ENCODE measurements around the gene MYH14. TPM values are rescaled to one million over a fixed set of nuclear protein-coding genes. Genes with fewer than 3 reads are reported as not detected.
"Not testable (repeated sequence)": the region's sequence is repeated elsewhere in the genome, so short reads cannot be mapped to it uniquely, and the experiment has no call there.

Gene MYH14
- total RNA-seq, 5 donors from 2014 or later (not counting 1 experiment from before 2014, with no cell fraction given): 0.23 to 0.79 (median 0.70) TPM; not detected in 2

DNA sequence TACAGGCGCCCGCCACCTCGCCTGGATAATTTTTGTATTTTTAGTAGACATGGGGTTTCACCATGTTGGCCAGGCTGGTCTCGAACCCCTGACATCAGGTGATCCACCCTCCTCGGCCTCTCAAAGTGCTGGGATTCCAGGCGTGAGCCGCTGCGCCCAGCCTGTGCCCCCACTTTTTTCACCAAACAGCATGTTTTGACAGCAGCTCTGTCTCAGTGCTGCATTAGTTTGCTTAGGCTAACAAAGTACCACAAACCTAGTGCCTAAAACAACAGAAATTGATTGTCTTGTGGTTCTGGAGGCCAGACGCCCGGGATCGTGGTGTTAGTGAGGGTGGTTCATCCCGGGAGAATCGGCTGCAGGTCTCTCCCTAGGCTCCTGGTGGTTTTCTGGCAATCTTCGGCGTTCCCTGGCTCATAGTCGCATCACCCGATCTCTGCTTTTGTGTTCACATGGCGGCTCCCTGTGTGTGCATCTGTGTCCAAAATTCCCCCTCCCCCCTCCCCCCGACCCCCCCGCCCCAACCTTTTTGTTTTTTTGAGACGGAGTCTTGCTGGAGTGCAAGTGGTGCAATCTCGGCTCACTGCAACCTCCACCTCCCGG is 30.0 kb downstream of the MYH14 start:
- no peaks in the 10 kb centered on the region for H3K4me1 Mint-ChIP-seq
- no peaks in the 10 kb centered on the region for H3K36me3 Mint-ChIP-seq
- H3K4me3 Mint-ChIP-seq: no peak overlapping the region
- no peak overlapping the region for H3K4me3 ChIP-seq (ENCODE audit: control insufficient read depth in 1 of 2, extremely low read depth in 1 of 2, low read length in 1 of 2)
- H3K9me3 ChIP-seq: no peaks in the 10 kb centered on the region
- ChIA-PET CTCF (no interaction called here), POLR2A (no interaction called here)
- 80% methylated on average over 7 of the region's 23 CpGs for WGBS (ENCODE audit: insufficient coverage)
- no peak overlapping the region for H3K27ac Mint-ChIP-seq
- no peaks in the 10 kb centered on the region for H3K36me3 ChIP-seq (ENCODE audit: control insufficient read depth in 2 of 2, extremely low read depth in 1 of 2, insufficient read depth in 1 of 2, low read length in 1 of 2)
- ATAC-seq (replicated peaks in 1 of 4): no peak
- no peak for DNase-seq
- H3K27me3 ChIP-seq (replicated peaks in 1 of 2; ENCODE audit: control insufficient read depth in 2 of 2, extremely low read depth in 1 of 2, insufficient read depth in 2 of 2, low read length in 1 of 2): peaks cover 0 to 47% of the 10 kb centered on the region in 2 experiments
- no peak overlapping the region for H3K27ac ChIP-seq (ENCODE audit: low read length)
- no peaks in the 10 kb centered on the region for H3K9me3 Mint-ChIP-seq
- H3K4me1 ChIP-seq (ENCODE audit: control insufficient read depth in 1 of 2, extremely low read depth in 1 of 2, insufficient read depth in 2 of 2, low read length in 2 of 2): no peaks in the 10 kb centered on the region
- H3K27me3 Mint-ChIP-seq: peaks cover 9 to 16% of the 10 kb centered on the region in 2 donors

DNA sequence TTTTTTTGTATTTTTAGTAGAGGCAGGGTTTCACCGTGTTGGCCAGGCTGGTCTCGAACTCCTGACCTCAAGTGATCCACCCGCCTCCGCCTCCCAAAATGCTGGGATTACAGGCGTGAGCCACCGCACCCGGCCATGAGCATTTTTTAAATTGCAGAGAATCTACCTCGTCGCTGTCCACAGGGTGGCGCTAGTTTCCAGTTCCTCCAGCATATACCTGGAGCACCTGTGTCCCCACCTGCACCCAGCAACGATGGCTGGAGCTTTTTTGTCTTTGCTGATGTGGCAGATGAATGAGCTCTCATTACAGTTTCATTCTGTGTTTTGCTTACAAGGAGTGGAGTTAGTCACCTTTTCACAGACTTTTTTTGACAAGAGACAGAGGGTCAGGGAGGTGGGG is 34.1 kb downstream of the MYH14 start:
- H3K4me3 ChIP-seq (ENCODE audit: control insufficient read depth in 1 of 2, extremely low read depth in 1 of 2, low read length in 1 of 2); CTCF ChIA-PET; H3K4me1 ChIP-seq (ENCODE audit: control insufficient read depth in 1 of 2, extremely low read depth in 1 of 2, insufficient read depth in 2 of 2, low read length in 2 of 2); H3K4me1 Mint-ChIP-seq; ATAC-seq (replicated peaks in 1 of 4); POLR2A ChIA-PET; H3K36me3 Mint-ChIP-seq; H3K27ac Mint-ChIP-seq; H3K36me3 ChIP-seq (ENCODE audit: control insufficient read depth in 2 of 2, extremely low read depth in 1 of 2, insufficient read depth in 1 of 2, low read length in 1 of 2); H3K9me3 ChIP-seq; H3K9me3 Mint-ChIP-seq; H3K4me3 Mint-ChIP-seq; H3K27ac ChIP-seq (ENCODE audit: low read length): not testable (repeated sequence)
- H3K27me3 ChIP-seq (replicated peaks in 1 of 2; ENCODE audit: control insufficient read depth in 2 of 2, extremely low read depth in 1 of 2, insufficient read depth in 2 of 2, low read length in 1 of 2): peaks cover 0 to 29% of the 10 kb centered on the region in 2 experiments
- WGBS (ENCODE audit: insufficient coverage): 28% methylated on average over 6 of the region's 11 CpGs
- DNase-seq: peak in 1 of 35 experiments; percentile 6
- peaks cover 14 to 23% of the 10 kb centered on the region in 2 donors for H3K27me3 Mint-ChIP-seq

DNA sequence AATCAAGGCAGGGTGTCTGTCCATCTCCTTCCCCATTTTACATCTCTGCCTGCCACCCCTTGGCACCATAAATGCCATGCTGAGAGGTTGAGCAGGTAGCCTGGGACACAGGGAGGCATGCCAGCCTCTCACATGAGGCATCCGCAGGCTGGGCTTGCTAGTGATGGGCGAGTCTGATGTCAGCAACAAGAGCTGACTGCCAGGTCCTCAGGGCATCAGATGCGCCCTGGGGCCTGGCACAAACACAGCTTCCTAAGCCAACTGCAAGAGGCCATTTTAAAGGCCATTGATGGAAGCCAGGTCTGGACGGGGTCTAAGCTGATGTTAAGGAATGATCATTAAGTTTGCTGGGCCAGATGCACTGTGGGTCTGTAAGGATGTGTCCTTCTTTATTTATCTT is 34.6 kb downstream of the MYH14 start:
- Histone ChIP-seq H3K4me1 (ENCODE audit: control insufficient read depth in 1 of 2, extremely low read depth in 1 of 2, insufficient read depth in 2 of 2, low read length in 2 of 2) (no peaks in the 10 kb centered on the region), H3K27ac (ENCODE audit: low read length) (no peak overlapping the region), H3K4me3 (ENCODE audit: control insufficient read depth in 1 of 2, extremely low read depth in 1 of 2, low read length in 1 of 2) (no peak overlapping the region), H3K36me3 (ENCODE audit: control insufficient read depth in 2 of 2, extremely low read depth in 1 of 2, insufficient read depth in 1 of 2, low read length in 1 of 2) (no peaks in the 10 kb centered on the region), H3K9me3 (no peaks in the 10 kb centered on the region), H3K27me3 (replicated peaks in 1 of 2; ENCODE audit: control insufficient read depth in 2 of 2, extremely low read depth in 1 of 2, insufficient read depth in 2 of 2, low read length in 1 of 2) (peaks cover 0 to 25% of the 10 kb centered on the region in 2 experiments)
- no peak for ATAC-seq (replicated peaks in 1 of 4)
- 87% methylated on average over 3 of the region's 4 CpGs for WGBS (ENCODE audit: insufficient coverage)
- Mint-ChIP-seq H3K36me3 (no peaks in the 10 kb centered on the region), H3K9me3 (no peaks in the 10 kb centered on the region), H3K4me3 (no peak overlapping the region), H3K27me3 (peaks cover 14 to 23% of the 10 kb centered on the region in 2 donors), H3K4me1 (no peaks in the 10 kb centered on the region), H3K27ac (no peak overlapping the region)
- DNase-seq: no peak
- CTCF ChIA-PET: no interaction called here
- POLR2A ChIA-PET: no interaction called here

DNA sequence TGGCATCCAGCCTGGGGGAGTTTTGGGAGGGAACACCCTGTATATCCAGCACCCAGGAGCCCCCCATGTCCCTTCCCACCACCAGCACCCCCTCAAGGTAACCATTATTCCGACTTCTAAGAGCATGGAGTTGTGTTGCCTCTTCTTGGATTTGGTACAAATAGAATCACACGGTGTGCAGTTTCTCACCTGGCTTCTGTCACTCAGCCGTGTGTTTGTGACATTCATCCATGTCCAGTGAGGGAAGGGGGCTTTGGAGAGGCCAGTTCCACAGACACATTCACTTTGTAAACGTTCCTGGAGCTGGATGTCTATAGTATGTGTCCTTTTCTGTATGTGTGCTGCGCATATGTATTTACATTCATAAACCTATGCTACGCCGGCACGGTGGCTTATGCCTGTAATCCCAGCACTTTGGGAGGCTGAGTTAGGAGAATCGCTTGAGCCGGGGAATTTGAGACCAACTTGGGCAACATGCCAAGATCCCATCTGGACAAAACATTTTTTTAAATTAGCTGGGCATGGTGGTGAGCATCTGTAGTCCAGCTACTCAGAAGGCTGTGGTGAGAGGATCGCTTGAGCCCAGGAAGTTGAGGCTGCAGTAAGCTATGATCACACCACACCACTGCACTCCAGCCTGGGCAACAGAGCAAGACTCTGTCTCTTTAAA is 36.6 kb downstream of the MYH14 start:
- no peak overlapping the region for H3K4me3 ChIP-seq (ENCODE audit: control insufficient read depth in 1 of 2, extremely low read depth in 1 of 2, low read length in 1 of 2)
- no peak for DNase-seq
- no peaks in the 10 kb centered on the region for H3K9me3 Mint-ChIP-seq
- H3K4me1 Mint-ChIP-seq: no peaks in the 10 kb centered on the region
- ATAC-seq (replicated peaks in 1 of 4): no peak
- WGBS (ENCODE audit: insufficient coverage): 83% methylated on average over 2 of the region's 11 CpGs
- ChIA-PET CTCF (no interaction called here), POLR2A (no interaction called here)
- no peaks in the 10 kb centered on the region for H3K4me1 ChIP-seq (ENCODE audit: control insufficient read depth in 1 of 2, extremely low read depth in 1 of 2, insufficient read depth in 2 of 2, low read length in 2 of 2)
- H3K27me3 Mint-ChIP-seq: peaks cover 21 to 23% of the 10 kb centered on the region in 2 donors
- peaks cover 0 to 22% of the 10 kb centered on the region in 2 experiments for H3K27me3 ChIP-seq (replicated peaks in 1 of 2; ENCODE audit: control insufficient read depth in 2 of 2, extremely low read depth in 1 of 2, insufficient read depth in 2 of 2, low read length in 1 of 2)
- no peak overlapping the region for H3K4me3 Mint-ChIP-seq
- no peak overlapping the region for H3K27ac ChIP-seq (ENCODE audit: low read length)
- H3K36me3 ChIP-seq (ENCODE audit: control insufficient read depth in 2 of 2, extremely low read depth in 1 of 2, insufficient read depth in 1 of 2, low read length in 1 of 2): no peaks in the 10 kb centered on the region
- no peaks in the 10 kb centered on the region for H3K36me3 Mint-ChIP-seq
- no peak overlapping the region for H3K27ac Mint-ChIP-seq
- no peaks in the 10 kb centered on the region for H3K9me3 ChIP-seq

DNA sequence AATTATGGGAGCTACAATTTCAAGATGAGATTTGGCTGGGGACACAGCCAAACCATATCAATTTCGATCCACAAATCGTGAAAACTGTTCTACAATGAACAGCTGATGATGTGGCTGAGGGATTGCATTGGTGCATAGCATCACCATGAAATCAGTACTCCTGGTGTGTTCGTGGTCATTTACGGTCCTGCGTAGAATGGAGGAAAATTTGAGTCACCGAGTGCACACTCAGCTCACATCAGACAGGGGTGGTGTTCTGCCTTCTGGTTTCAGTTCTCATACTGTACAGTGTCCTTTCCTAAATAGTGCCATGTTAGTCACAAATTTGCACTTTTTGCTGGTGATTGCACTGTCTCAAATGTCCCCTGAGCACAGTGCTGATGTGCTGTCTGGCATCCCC is 39.2 kb downstream of the MYH14 start:
- Mint-ChIP-seq H3K9me3 (no peaks in the 10 kb centered on the region), H3K4me3 (no peak overlapping the region), H3K36me3 (no peaks in the 10 kb centered on the region), H3K27ac (no peak overlapping the region), H3K27me3 (peaks cover 22 to 31% of the 10 kb centered on the region in 2 donors), H3K4me1 (no peaks in the 10 kb centered on the region)
- Histone ChIP-seq H3K4me1 (ENCODE audit: control insufficient read depth in 1 of 2, extremely low read depth in 1 of 2, insufficient read depth in 2 of 2, low read length in 2 of 2) (no peaks in the 10 kb centered on the region), H3K36me3 (ENCODE audit: control insufficient read depth in 2 of 2, extremely low read depth in 1 of 2, insufficient read depth in 1 of 2, low read length in 1 of 2) (no peaks in the 10 kb centered on the region), H3K9me3 (no peaks in the 10 kb centered on the region), H3K27me3 (replicated peaks in 1 of 2; ENCODE audit: control insufficient read depth in 2 of 2, extremely low read depth in 1 of 2, insufficient read depth in 2 of 2, low read length in 1 of 2) (peaks cover 0 to 18% of the 10 kb centered on the region in 2 experiments), H3K27ac (ENCODE audit: low read length) (no peak overlapping the region), H3K4me3 (ENCODE audit: control insufficient read depth in 1 of 2, extremely low read depth in 1 of 2, low read length in 1 of 2) (no peak overlapping the region)
- WGBS (ENCODE audit: insufficient coverage): 87% methylated on average over 4 of the region's 6 CpGs
- ChIA-PET POLR2A (no interaction called here), CTCF (no interaction called here)
- DNase-seq: no peak
- no peak for ATAC-seq (replicated peaks in 1 of 4)

DNA sequence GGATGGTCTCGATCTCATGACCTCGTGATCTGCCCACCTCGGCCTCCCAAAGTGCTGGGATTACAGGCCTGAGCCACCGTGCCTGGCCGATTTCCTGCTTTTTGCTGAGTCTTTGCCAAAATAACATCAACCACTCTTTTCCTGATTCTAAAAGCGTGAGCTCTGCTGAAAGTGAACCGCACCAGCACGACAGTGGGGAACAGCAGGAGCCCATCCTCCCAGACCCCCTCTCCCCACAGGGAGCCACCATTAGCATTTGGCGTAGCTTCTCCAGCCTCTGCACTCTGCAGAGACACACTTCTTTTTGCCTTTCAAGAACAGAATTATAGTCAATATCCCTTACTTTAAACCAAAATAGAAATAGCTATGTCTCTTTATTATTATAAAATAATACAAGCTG is 41.3 kb downstream of the MYH14 start:
- H3K4me1 Mint-ChIP-seq: no peaks in the 10 kb centered on the region
- no peak for DNase-seq
- Histone ChIP-seq H3K9me3 (no peaks in the 10 kb centered on the region), H3K4me3 (ENCODE audit: control insufficient read depth in 1 of 2, extremely low read depth in 1 of 2, low read length in 1 of 2) (no peak overlapping the region), H3K4me1 (ENCODE audit: control insufficient read depth in 1 of 2, extremely low read depth in 1 of 2, insufficient read depth in 2 of 2, low read length in 2 of 2) (no peaks in the 10 kb centered on the region), H3K27ac (ENCODE audit: low read length) (no peak overlapping the region), H3K36me3 (ENCODE audit: control insufficient read depth in 2 of 2, extremely low read depth in 1 of 2, insufficient read depth in 1 of 2, low read length in 1 of 2) (no peaks in the 10 kb centered on the region), H3K27me3 (replicated peaks in 1 of 2; ENCODE audit: control insufficient read depth in 2 of 2, extremely low read depth in 1 of 2, insufficient read depth in 2 of 2, low read length in 1 of 2) (peaks cover 0 to 15% of the 10 kb centered on the region in 2 experiments)
- POLR2A ChIA-PET: no interaction called here
- no peak overlapping the region for H3K27ac Mint-ChIP-seq
- H3K27me3 Mint-ChIP-seq: peaks cover 16 to 29% of the 10 kb centered on the region in 2 donors
- 42% methylated on average over 8 of the region's 9 CpGs for WGBS (ENCODE audit: insufficient coverage)
- H3K36me3 Mint-ChIP-seq: no peaks in the 10 kb centered on the region
- H3K4me3 Mint-ChIP-seq: no peak overlapping the region
- no peaks in the 10 kb centered on the region for H3K9me3 Mint-ChIP-seq
- no peak for ATAC-seq (replicated peaks in 1 of 4)
- CTCF ChIA-PET: no interaction called here

All from T-cell (primary cell).